ENCODE measurements around the gene ST3GAL4. TPM values are rescaled to one million over a fixed set of nuclear protein-coding genes. Genes with fewer than 3 reads are reported as not detected.
A peak's percentile ranks its signal among the peaks of the same experiment; 100 is the strongest.

ST3GAL4 gene
- total RNA-seq, 1 donor, result 13.8 TPM

- no peak for DNase-seq (ENCODE audit: insufficient read length, low spot score, missing footprints)
- TF ChIP-seq, protein P1, sequence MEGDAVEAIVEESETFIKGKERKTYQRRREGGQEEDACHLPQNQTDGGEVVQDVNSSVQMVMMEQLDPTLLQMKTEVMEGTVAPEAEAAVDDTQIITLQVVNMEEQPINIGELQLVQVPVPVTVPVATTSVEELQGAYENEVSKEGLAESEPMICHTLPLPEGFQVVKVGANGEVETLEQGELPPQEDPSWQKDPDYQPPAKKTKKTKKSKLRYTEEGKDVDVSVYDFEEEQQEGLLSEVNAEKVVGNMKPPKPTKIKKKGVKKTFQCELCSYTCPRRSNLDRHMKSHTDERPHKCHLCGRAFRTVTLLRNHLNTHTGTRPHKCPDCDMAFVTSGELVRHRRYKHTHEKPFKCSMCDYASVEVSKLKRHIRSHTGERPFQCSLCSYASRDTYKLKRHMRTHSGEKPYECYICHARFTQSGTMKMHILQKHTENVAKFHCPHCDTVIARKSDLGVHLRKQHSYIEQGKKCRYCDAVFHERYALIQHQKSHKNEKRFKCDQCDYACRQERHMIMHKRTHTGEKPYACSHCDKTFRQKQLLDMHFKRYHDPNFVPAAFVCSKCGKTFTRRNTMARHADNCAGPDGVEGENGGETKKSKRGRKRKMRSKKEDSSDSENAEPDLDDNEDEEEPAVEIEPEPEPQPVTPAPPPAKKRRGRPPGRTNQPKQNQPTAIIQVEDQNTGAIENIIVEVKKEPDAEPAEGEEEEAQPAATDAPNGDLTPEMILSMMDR (IDR thresholded peaks at IDR 0.05; ENCODE audit: extremely low read depth, low read depth, low read length), result no peak
Measured at GRCh38 chr11:126319374-126319740, 36.1 kb upstream of the ST3GAL4 start.

DNA sequence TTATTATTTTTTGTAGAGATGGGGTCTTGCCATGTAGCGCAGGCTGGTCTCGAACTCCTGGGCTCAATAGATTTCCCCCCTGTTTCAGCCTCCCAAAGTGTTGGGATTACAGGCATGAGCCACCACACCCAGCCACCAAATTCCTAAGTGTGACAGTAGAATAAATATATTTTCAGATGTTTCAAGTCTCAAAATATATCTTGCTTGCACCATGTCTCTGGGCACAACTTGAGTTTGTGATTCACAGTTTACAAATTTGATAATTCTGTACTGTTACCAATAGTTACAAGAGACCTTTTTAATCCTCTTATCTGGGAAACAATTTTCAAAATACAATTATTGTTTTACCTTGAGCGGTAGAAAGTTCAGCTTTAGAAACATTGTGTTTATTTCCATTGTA, 32.5 kb upstream of the ST3GAL4 start:
- no peaks in the 10 kb centered on the region for H3K79me2 ChIP-seq (ENCODE audit: insufficient read depth, low read length)
- peaks cover 16% of the 10 kb centered on the region for H3K4me1 ChIP-seq (ENCODE audit: insufficient read depth, low read length)
- no peak overlapping the region for H3K4me2 ChIP-seq (ENCODE audit: insufficient read depth, low read length)
- no peaks in the 10 kb centered on the region for H3K27me3 ChIP-seq (ENCODE audit: insufficient read depth, low read length)
- no peak overlapping the region for H2AFZ ChIP-seq (ENCODE audit: low read length)
- no peak overlapping the region for H3K4me3 ChIP-seq (ENCODE audit: insufficient read depth, low read length)
- H4K20me1 ChIP-seq (ENCODE audit: insufficient read depth, low read length), result peaks cover 3% of the 10 kb centered on the region
- TF ChIP-seq, protein P1 (IDR thresholded peaks at IDR 0.05; ENCODE audit: extremely low read depth, low read depth, low read length), result no peak
- peaks cover 2% of the 10 kb centered on the region for H3K36me3 ChIP-seq (ENCODE audit: insufficient read depth, low read length)
- H3K27ac ChIP-seq (ENCODE audit: low read depth, low read length), result no peak overlapping the region
- no peak for DNase-seq (ENCODE audit: insufficient read length, low spot score, missing footprints)
- H3K9me3 ChIP-seq (ENCODE audit: low read depth, low read length), result no peaks in the 10 kb centered on the region

More at GRCh38 chr11:126319374-126319740, 36.1 kb upstream of the ST3GAL4 start:
- Histone ChIP-seq H2AFZ (ENCODE audit: low read length) (peak overlapping the region; percentile 93), H3K27me3 (ENCODE audit: insufficient read depth, low read length) (no peaks in the 10 kb centered on the region), H3K79me2 (ENCODE audit: insufficient read depth, low read length) (no peaks in the 10 kb centered on the region), H3K36me3 (ENCODE audit: insufficient read depth, low read length) (peaks cover 2% of the 10 kb centered on the region), H3K4me1 (ENCODE audit: insufficient read depth, low read length) (peaks cover 26% of the 10 kb centered on the region), H3K27ac (ENCODE audit: low read depth, low read length) (peak overlapping the region; percentile 87), H3K4me3 (ENCODE audit: insufficient read depth, low read length) (no peak overlapping the region), H3K9me3 (ENCODE audit: low read depth, low read length) (no peaks in the 10 kb centered on the region), H3K4me2 (ENCODE audit: insufficient read depth, low read length) (no peak overlapping the region), H4K20me1 (ENCODE audit: insufficient read depth, low read length) (no peaks in the 10 kb centered on the region)

DNA sequence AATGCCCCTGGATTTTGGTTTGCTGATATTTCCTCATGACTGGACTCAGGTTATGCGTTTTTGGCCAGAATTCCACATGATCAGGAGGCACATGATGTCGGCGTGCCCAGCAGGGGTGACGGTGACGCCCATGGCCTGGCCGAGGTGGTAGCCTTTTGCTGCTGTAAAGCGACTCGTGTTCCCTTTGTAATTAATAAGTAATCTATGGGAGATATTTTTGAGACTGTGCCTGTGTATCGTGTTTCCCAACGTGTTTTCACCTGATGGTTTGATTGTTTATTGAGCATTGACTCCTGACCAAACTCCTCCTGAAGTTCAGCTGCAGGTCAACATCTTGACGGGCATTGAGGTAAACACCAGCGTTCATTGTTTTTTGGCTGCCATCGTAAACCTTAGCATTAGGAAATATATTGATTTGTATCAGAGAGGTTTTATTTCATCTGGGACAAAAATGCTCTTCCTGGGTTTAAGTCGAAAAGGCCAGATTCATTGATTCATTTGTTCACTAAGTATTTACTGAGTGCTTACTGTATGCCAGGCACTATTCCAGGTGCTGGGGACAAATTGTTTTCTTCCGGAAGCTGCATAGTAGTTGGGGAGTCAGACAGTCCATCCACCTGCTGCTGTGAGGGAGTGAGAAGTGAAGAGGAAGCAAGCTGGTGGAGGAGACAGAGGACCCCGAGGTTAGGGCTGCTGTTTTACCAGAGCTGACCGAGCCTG, 28.0 kb upstream of the ST3GAL4 start:
- no peak overlapping the region for H3K4me3 ChIP-seq (ENCODE audit: insufficient read depth, low read length)
- TF ChIP-seq, protein P1 (IDR thresholded peaks at IDR 0.05; ENCODE audit: extremely low read depth, low read depth, low read length), result no peak
- H3K27ac ChIP-seq (ENCODE audit: low read depth, low read length), result no peak overlapping the region
- H3K27me3 ChIP-seq (ENCODE audit: insufficient read depth, low read length), result no peaks in the 10 kb centered on the region
- no peaks in the 10 kb centered on the region for H3K9me3 ChIP-seq (ENCODE audit: low read depth, low read length)
- no peak overlapping the region for H2AFZ ChIP-seq (ENCODE audit: low read length)
- peaks cover 8% of the 10 kb centered on the region for H3K4me1 ChIP-seq (ENCODE audit: insufficient read depth, low read length)
- peaks cover 5% of the 10 kb centered on the region for H4K20me1 ChIP-seq (ENCODE audit: insufficient read depth, low read length)
- no peak overlapping the region for H3K4me2 ChIP-seq (ENCODE audit: insufficient read depth, low read length)
- H3K36me3 ChIP-seq (ENCODE audit: insufficient read depth, low read length), result no peaks in the 10 kb centered on the region
- no peak for DNase-seq (ENCODE audit: insufficient read length, low spot score, missing footprints)
- no peaks in the 10 kb centered on the region for H3K79me2 ChIP-seq (ENCODE audit: insufficient read depth, low read length)

DNA sequence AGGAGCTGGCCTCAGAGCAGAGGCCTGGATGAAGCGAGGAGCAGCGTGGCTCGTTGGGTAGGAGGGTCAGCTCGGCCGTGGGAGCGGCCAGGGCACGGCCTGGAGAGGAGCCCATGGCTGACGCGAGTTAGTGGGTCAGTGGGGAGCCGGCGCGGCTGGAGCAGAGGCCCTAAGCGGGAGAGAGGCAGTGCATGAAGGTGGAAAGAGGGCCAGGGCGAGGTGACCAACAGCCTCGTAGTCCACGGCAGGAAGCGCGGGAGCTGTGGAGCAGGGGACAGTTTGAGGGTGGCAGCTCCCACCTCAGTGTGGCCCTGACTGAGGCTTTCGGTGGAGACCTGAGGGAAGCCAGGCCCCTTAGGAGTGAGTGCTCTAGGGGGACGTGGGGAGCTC, 27.5 kb upstream of the ST3GAL4 start:
- Histone ChIP-seq H3K9me3 (ENCODE audit: low read depth, low read length) (no peaks in the 10 kb centered on the region), H3K79me2 (ENCODE audit: insufficient read depth, low read length) (no peaks in the 10 kb centered on the region), H2AFZ (ENCODE audit: low read length) (no peak overlapping the region), H3K27ac (ENCODE audit: low read depth, low read length) (no peak overlapping the region), H4K20me1 (ENCODE audit: insufficient read depth, low read length) (peaks cover 5% of the 10 kb centered on the region), H3K4me1 (ENCODE audit: insufficient read depth, low read length) (peaks cover 13% of the 10 kb centered on the region), H3K4me3 (ENCODE audit: insufficient read depth, low read length) (no peak overlapping the region), H3K27me3 (ENCODE audit: insufficient read depth, low read length) (no peaks in the 10 kb centered on the region), H3K36me3 (ENCODE audit: insufficient read depth, low read length) (no peaks in the 10 kb centered on the region), H3K4me2 (ENCODE audit: insufficient read depth, low read length) (no peak overlapping the region)
- no peak for DNase-seq (ENCODE audit: insufficient read length, low spot score, missing footprints)
- TF ChIP-seq, protein P1 (IDR thresholded peaks at IDR 0.05; ENCODE audit: extremely low read depth, low read depth, low read length), result no peak
